ENCODE measurements around the gene ATRN.

GRCh38 chr20:3431109-3431508 lies 39.7 kb upstream of the ATRN start:
- TF ChIP-seq CTCF (IDR thresholded peaks at IDR 0.05) (no peak), POLR2A (IDR thresholded peaks at IDR 0.05) (no peak)

Measured in tibial nerve (tissue), 3 donors.